Umbilical cord (tissue), 2 donors: ENCODE results near the gene MRFAP1. TPM values are rescaled to one million over a fixed set of nuclear protein-coding genes. Genes with fewer than 3 reads are reported as not detected.
A peak's percentile ranks its signal among the peaks of the same experiment; 100 is the strongest.
"Not testable (repeated sequence)": the region's sequence is repeated elsewhere in the genome, so short reads cannot be mapped to it uniquely, and the experiment has no call there.

ENCODE experiments used
- DNase-seq: peaks from one replicate; pipeline ENCODE4 v3.0.0-alpha.2; 2015; ENCODE audit warnings: low spot score
- total RNA-seq: library from RNA; depleted of rRNA; stranded (reverse); fragments of >200 nt; gene quantifications from one replicate; pipeline ENCODE4 v1.2.3, GENCODE V29; 2014; ENCODE audit warnings: low replicate concordance; ENCODE audit not compliant: insufficient read depth

Gene MRFAP1
- total RNA-seq, 1 donor from 2014 or later, result 63.6 TPM

- no peak for DNase-seq
These were observed 7.2 kb upstream of the MRFAP1 start for GRCh38 chr4:6633091-6633906.

- no peak for DNase-seq
These were observed 5.7 kb upstream of the MRFAP1 start for GRCh38 chr4:6634746-6635145.

- DNase-seq, result no peak
These were observed 1.3 kb upstream of the MRFAP1 start for GRCh38 chr4:6639137-6639680.

- peak; percentile 57 for DNase-seq
These were observed 882 bp downstream of the MRFAP1 start for GRCh38 chr4:6641164-6641970.

GRCh38 chr4:6641971-6642320, 1.5 kb downstream of the MRFAP1 start:
- no peak for DNase-seq

DNA sequence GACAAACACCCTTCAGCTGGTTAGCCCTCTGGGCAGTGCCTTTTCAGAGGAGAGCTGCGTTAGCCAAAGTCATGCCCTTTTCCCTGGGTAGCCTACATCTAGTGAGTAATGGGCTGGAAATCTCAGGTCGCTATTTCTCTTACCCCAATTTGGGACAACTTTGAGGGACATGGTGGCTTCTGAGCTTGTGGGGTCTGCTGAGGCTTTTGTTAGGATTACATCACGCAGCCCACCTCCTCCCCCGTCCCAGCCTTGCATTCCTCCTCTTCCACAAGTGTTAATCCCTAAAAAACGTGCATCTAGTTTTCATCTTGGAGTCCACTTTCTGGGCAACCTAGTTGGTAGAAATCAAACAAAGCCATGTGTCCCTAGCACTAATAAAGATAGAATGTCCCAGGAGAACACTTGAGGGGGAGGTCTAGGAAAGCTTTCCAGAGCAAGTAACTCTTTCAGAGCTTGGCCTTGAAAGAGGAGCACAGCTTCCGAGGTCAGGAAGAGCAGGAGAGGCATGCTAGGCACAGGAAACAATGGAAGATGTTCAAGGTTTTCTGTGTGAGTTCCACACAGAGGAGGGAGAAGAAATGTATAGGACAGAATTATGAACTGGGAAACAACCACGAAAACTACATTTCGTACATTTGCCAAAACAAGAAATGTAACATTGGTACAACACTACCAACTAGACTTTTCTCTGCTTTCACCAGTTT, 2.8 kb downstream of the MRFAP1 start:
- DNase-seq, result no peak

DNA sequence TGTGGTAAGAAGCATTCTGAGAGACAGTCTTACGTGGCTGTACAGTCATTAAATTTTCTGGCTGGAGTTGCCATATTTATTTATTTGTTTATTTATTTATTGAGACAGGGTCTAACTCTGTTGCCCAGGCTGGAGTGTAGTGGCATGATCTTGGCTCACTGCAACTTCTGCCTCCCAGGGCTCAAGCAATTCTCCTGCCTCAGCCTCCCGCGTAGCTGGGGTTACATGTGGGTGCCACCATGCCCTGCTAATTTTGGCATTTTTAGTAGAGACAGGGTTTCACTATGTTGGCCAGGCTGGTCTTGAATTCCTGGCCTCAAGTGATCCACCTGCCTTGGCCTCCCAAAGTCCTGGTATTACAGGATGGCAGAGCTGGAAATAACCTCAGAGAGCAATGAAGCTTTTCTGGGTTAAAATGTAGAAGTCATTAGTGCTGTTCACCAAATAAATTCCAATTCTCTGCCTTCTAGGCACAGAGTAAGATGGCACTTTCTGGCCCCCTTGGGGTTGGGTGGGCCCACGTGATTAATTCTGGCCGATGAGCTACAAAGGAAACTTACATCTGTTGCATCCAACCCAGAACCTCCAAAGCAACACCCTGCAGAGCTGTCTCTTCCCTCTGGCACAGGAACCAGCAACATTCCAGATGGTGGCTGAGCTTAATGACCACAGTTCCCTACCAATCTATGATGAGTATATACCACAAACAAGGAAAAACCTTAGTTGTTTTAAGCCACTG, 4.5 kb downstream of the MRFAP1 start:
- no peak for DNase-seq

GRCh38 chr4:6647169-6647568, 6.7 kb downstream of the MRFAP1 start:
- no peak for DNase-seq

GRCh38 chr4:6647582-6648230, 7.2 kb downstream of the MRFAP1 start:
- DNase-seq, result no peak

- DNase-seq, result no peak
These were observed 8.7 kb downstream of the MRFAP1 start for GRCh38 chr4:6649216-6649615.

DNA sequence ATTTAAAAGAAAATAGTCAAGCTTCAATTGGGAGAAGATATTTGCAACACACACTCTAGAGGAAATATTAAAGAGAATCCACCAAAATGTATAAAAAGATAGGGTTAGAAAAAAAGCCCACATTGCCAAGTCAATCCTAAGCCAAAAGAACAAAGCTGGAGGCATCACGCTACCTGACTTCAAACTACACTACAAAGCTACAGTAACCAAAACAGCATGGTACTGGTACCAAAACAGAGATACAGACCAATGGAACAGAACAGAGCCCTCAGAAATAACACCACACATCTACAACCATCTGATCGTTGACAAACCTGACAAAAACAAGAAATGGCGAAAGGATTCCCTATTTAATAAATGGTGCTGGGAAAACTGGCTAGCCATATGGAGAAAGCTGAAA, 13.7 kb downstream of the MRFAP1 start:
- not testable (repeated sequence) for DNase-seq

DNA sequence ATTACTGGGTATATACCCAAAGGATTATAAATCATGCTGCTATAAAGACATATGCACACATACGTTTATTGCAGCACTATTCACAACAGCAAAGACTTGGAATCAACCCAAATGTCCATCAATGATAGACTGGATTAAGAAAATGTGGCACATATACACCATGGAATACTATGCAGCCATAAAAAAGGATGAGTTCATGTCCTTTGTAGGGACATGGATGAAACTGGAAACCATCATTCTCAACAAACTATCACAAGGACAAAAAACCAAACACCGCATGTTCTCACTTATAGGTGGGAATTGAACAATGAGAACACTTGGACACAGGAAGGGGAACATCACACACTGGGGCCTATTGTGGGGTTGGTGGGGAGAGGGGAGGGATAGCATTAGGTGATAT, 14.8 kb downstream of the MRFAP1 start:
- not testable (repeated sequence) for DNase-seq

DNA sequence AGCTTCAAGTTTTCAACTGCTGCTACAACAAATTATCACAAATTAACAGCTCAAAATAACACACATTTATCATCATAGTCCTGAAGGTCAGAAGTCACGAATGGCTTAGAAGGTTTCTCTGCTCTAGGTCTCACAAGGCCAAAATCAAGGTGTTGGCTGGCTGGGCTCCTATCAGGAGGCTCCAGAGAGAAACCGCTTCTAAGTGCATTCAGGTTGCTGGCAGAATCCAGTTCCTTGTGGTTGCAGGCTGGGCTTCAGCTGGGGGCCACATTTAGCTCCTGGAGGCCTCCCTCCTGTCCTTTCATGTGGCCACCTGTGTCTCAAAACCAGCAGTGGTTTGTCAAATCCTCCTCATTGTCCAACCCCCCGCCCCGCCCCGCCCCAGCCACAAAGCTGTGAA, 15.4 kb downstream of the MRFAP1 start:
- no peak for DNase-seq

DNA sequence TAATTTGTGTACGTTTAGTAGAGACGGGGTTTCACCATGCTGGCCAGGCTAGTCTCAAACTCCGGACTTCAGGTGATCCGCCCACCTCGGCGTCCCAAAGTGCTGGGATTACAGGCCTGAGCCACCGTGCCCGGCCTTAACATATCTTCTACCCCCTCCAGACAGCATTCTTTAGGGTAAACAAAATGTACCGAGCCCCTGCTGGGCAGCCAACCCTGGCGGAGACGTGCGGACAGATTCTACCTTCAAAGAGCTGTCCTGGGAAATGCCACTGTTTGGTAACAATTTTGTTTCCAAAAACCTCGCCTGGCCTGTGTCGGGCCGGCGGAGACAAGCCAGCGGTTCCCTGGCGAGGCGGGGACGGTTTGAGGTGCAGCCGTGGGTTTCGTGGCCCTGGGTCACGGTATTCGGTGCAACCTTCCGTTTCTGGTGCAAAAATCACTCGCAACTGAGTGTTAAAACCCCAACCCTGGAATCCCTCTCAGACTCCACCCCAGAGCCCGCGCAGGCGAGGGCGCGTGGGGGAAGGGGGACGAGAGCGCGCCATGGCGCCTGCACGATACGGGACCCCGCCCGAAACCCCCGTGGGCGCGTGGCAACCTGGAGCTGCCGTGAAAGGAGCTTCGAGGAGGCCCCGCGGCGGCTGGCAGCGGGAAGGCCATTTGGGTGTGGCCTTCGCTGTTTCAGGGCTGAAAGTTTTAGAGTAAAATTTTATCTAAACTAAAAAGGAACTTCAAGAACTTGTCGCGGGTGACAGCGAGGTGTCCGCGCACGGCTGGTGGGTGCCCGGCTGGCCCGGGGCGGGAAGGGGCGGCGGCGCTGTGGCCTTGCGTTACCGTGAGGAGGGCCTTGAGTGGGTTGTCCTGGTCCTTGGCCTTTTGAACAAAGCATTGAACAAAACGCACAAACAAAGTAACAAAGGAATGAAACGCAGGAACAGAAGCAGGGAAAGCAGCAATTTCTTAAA, 17.0 kb downstream of the MRFAP1 start:
- DNase-seq, result no peak

- no peak for DNase-seq
These were observed 17.7 kb downstream of the MRFAP1 start for GRCh38 chr4:6658209-6658595.

DNA sequence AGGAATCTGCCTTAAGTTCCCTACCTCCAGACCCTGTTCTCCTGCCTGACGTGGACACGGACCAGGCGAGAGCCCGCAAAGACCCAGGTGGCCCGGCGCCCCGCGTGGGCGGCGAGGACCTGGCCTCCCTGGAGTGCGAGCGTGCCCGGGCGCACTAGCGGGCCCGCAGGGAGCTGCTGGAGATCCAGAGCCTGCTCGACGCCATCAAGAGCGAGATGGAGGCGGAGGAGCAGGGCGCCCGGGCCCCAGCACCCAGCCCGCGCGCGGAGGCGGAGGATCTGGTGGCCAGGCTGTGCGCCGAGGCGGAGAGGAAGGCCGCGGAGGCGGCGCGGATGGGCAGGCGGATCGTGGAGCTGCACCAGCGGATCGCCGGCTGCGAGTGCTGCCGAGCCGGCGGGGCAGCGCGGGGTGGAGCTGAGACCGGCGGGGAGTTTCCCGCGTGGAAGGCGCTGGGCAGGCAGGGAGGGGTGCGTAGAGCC, 18.2 kb downstream of the MRFAP1 start:
- DNase-seq, result peak; percentile 43

GRCh38 chr4:6659897-6660296, 19.4 kb downstream of the MRFAP1 start:
- DNase-seq, result no peak

DNA sequence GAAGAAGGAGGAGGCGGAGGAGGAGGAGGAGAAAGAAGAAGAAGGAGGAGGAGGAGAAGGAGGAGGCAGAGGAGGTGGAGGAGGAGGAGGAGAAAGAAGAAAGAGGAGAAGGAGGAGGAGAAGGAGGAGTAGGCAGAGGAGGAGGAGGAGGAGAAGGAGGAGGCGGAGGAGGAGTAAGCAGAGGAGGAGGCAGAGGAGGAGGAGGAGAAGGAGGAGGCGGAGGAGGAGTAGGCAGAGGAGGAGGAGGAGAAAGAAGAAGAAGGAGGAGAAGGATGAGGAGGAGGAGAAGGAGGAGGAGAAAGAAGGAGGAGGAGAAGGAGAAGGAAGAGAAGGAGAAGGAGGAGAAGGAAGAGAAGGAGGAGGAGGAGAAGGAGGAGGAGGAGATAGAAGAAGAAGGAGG, 19.9 kb downstream of the MRFAP1 start:
- DNase-seq, result no peak

DNA sequence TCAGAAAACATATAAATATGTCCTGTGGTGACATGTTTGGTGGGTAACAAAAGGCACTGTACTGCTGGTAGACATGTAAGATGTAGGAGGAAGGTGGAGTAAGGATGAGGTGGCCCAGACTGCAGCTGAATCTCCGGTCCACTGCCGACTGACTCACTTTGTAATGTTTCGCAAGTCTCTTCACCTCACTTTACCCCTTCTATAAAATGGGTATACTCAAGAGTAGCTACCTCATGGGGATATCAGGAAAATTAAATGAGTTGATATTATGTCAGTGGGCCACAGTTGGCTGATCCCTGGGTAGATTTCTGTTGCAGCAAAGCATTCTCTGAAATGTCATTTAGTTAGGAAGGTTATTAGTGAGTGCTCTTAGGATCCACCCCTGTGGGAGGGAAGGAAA, 22.1 kb downstream of the MRFAP1 start:
- no peak for DNase-seq
